Tibial nerve (tissue), 4 donors: Measurements from ENCODE around the gene PROB1.

ENCODE experiments used
- EP300 ChIP-seq, 2 donors: sonication (generic); formaldehyde crosslinking; IDR thresholded peaks; one replicate each; pipeline ENCODE4 v1.6.1; 2017; ENCODE audit warnings: antibody characterized with exemption in 2 of 2, mild to moderate bottlenecking in 1 of 2
- POLR2A ChIP-seq, 2 donors: fragments of 450-650 bp; IDR thresholded peaks; one replicate each; pipeline ENCODE4 v1.6.1; 2017; ENCODE audit warnings: antibody characterized with exemption in 2 of 2, mild to moderate bottlenecking in 2 of 2, moderate library complexity in 2 of 2
- TF ChIP-seq, protein P1 (sequence below), 5 experiments: fragments of 200-600 bp in 3 of 5; fragments of 450-650 bp in 2 of 5; sonication (generic) in 3 of 5; IDR thresholded peaks; one replicate each; pipeline ENCODE4 v1.5.1; 2016 to 2019; ENCODE audit warnings: antibody characterized with exemption in 5 of 5, mild to moderate bottlenecking in 3 of 5, moderate library complexity in 2 of 5

DNA sequence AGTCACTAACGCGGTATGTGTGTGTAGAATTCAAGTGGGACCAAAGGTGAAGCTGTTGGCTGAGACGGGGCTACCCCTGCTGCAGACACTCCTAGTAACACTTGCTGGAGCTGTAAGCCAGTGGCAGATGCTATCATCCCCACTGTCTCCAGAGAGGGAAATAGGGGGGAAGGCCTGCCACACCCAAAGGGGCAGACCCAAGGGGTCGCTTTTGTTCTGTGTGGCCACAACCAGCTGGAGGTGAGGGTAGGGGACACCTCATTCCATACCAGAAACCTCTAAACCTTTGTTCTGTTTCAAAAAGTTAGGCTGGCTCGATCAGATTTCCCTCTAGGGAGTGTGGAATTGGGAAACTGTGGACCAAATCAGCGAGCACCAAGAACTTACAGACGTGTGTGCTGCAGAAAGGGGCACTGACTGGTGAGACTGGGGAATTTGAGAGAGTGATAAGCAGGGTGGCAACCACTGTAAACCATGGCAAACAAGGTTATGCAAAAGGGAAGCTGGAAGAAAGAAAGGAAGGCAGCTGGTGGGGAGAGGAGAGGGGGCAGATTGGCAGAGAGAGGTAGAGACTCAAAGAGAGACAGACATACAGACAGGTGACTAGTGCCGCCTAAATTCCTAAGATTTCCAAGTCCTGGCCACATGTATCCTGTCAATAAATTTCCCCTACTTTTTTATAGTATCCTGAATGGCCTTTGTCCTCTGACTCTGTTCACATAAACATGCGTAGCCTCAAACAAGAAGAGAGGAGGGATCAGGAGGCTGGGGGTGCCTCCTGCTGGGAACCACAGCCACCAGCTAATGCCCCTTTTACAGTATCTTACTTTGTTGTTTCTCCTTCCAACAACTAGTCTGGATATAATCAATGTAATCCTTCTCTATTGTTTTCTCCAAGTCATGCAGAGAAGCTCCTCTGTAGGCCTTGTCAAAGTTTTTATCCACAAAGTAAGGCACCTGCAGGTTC is 24.6 kb upstream of the PROB1 start:
- TF ChIP-seq, protein P1, sequence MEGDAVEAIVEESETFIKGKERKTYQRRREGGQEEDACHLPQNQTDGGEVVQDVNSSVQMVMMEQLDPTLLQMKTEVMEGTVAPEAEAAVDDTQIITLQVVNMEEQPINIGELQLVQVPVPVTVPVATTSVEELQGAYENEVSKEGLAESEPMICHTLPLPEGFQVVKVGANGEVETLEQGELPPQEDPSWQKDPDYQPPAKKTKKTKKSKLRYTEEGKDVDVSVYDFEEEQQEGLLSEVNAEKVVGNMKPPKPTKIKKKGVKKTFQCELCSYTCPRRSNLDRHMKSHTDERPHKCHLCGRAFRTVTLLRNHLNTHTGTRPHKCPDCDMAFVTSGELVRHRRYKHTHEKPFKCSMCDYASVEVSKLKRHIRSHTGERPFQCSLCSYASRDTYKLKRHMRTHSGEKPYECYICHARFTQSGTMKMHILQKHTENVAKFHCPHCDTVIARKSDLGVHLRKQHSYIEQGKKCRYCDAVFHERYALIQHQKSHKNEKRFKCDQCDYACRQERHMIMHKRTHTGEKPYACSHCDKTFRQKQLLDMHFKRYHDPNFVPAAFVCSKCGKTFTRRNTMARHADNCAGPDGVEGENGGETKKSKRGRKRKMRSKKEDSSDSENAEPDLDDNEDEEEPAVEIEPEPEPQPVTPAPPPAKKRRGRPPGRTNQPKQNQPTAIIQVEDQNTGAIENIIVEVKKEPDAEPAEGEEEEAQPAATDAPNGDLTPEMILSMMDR (IDR thresholded peaks at IDR 0.05) = no peak
- TF ChIP-seq EP300 (IDR thresholded peaks at IDR 0.05) (no peak), POLR2A (IDR thresholded peaks at IDR 0.05) (no peak)
